ENCODE data around the gene RAPGEF1. TPM values are rescaled to one million over a fixed set of nuclear protein-coding genes. Genes with fewer than 3 reads are reported as not detected.

Gene RAPGEF1
- total and polyA plus RNA-seq, 5 donors from 2014 or later = 3.8 to 159 (median 4.6) TPM

DNA sequence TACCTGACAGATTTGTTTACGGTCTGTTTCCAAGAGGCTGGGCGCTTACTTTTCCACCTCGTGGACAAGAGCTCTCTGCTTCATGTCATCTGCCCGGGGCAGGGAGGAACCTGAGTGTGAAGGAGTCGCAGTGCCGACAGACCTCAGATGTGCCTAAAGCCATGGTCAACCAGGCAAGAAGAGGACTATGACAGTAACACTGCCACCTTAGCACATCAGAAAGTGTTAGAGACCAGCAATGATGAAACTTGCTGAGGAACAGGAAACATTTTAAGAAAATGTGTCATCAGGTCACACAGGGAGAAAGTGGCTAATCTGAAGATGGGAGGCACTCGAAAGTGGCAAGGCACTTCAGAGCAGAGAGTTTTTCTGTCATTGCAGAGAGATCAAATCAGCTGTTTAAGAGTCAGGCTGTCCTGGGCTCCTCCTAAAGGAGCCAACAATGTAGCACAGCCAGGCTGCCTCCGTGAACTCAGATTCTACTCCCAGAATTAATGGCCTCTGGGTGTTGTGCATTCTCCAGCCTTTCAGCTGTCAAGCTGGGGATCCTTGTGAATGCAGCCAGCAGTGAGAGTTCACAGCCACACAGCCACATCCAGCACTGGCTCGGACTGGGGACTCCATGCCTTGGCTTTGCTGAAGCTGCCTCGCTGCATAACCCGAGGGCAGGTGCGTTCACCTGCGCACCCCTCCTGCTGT, 94.6 kb downstream of the RAPGEF1 start:
- Mint-ChIP-seq H3K4me1 (peaks cover 13 to 33% (median 30%) of the 10 kb centered on the region in 4 donors), H3K4me3 (no peak overlapping the region), H3K9me3 (no peaks in the 10 kb centered on the region), H3K27ac (peak overlapping the region in 2 of 3 donors; percentile 79 to 83), H3K27me3 (no peaks in the 10 kb centered on the region), H3K36me3 (peaks cover 20% of the 10 kb centered on the region)
- Histone ChIP-seq H3K4me3 (ENCODE audit: low read depth, low read length) (no peak overlapping the region), H3K27ac (ENCODE audit: insufficient read depth, low read length, poor library complexity, severe bottlenecking) (no peak overlapping the region), H3K27me3 (ENCODE audit: control insufficient read depth, insufficient read depth, low read length) (no peaks in the 10 kb centered on the region), H3K4me1 (ENCODE audit: control insufficient read depth, insufficient read depth, low read length, poor library complexity, severe bottlenecking) (peaks cover 27% of the 10 kb centered on the region), H3K9me3 (ENCODE audit: control insufficient read depth in 2 of 2, low read length in 2 of 2) (no peaks in the 10 kb centered on the region), H3K36me3 (ENCODE audit: control insufficient read depth, insufficient read depth, low read length) (peaks cover 67% of the 10 kb centered on the region)
- no peak for ATAC-seq (ENCODE audit: low read depth in 2 of 2)
- no peak for DNase-seq

DNA sequence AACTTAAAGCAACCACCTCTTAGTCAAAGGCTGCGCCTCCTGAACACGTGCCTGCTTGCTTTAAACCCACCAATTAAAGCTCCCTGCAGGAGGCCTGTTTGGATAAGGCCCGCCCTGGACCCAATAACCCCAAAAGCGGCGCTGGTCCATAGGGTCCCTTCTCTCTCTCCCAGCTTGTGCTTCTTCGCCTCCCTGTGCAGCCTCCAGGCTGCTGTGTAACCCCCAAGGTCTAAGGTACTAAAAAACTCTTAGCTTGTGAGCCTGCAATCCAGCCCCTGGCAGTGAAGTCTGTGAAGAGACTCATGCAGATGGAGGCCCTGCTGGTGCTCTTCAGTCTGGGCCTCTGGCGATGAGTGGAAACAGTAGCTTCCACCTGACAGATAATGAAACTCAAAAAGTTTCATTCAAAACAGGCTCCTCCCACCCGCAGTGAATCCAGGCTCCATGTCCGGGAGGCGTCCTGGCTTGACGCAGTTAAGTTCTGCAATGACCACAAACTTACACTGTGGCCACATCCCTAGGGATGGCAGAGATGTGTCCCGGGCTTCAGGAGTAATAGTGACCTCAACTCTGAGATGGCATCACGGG, 97.3 kb downstream of the RAPGEF1 start:
- peaks cover 13 to 35% (median 28%) of the 10 kb centered on the region in 4 donors for H3K4me1 Mint-ChIP-seq
- peaks cover 27% of the 10 kb centered on the region for H3K4me1 ChIP-seq (ENCODE audit: control insufficient read depth, insufficient read depth, low read length, poor library complexity, severe bottlenecking)
- H3K9me3 Mint-ChIP-seq = no peaks in the 10 kb centered on the region
- peaks cover 27% of the 10 kb centered on the region for H3K36me3 Mint-ChIP-seq
- peak overlapping the region in 2 of 4 donors; percentile 17 to 23 for H3K4me3 Mint-ChIP-seq
- no peaks in the 10 kb centered on the region for H3K9me3 ChIP-seq (ENCODE audit: control insufficient read depth in 2 of 2, low read length in 2 of 2)
- ATAC-seq (ENCODE audit: low read depth in 2 of 2) (peak in 1 of 2 donors; percentile 52), DNase-seq (peak in 1 of 3 donors; percentile 80)
- H3K27ac Mint-ChIP-seq = peak overlapping the region; percentile 79 to 93 (median 79)
- no peaks in the 10 kb centered on the region for H3K27me3 Mint-ChIP-seq
- no peaks in the 10 kb centered on the region for H3K27me3 ChIP-seq (ENCODE audit: control insufficient read depth, insufficient read depth, low read length)
- peaks cover 72% of the 10 kb centered on the region for H3K36me3 ChIP-seq (ENCODE audit: control insufficient read depth, insufficient read depth, low read length)
- H3K27ac ChIP-seq (ENCODE audit: insufficient read depth, low read length, poor library complexity, severe bottlenecking) = no peak overlapping the region
- H3K4me3 ChIP-seq (ENCODE audit: low read depth, low read length) = no peak overlapping the region

DNA sequence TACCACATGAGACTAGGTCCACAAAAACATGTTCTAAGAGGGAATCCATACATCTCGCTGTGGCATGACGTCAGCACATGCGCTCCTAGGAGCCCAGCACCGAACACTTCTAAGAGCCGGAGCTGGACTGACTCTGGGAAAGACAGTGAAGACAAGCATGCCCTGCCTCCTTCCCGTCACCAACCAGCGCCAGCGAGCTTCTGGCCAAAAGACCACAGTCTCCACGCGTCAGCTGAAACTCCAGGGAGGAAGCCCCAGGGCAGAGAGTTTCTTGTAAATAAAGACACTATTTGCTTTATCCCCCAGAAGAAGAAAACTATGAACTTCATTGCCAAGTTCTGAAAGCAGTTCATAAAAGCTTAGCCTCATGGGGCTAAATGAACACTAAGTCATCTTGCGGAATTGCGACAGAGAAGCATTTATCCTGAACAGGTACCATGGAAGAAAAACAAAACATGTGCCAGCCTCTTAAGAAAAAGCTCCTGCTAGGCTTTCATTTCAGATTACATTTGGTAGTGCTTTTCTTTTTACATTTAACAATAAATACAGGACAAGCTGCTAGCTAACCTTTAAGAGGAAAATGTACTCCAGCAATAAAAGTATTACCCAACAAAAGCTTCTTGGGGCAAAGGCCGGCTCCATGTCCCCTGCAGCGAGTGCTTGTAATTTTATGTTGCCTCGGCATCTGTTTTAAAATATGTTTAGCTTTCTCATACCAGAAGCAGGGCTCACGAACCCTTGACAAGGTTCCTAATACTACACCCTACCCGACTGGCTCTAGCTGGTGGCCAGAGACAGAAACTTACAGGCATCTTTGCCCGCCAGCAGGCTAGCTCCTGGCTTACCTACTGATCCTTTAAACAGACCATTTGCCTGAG, 98.0 kb downstream of the RAPGEF1 start:
- Histone ChIP-seq H3K36me3 (ENCODE audit: control insufficient read depth, insufficient read depth, low read length) (peaks cover 69% of the 10 kb centered on the region), H3K9me3 (ENCODE audit: control insufficient read depth in 2 of 2, low read length in 2 of 2) (no peaks in the 10 kb centered on the region), H3K4me1 (ENCODE audit: control insufficient read depth, insufficient read depth, low read length, poor library complexity, severe bottlenecking) (peaks cover 27% of the 10 kb centered on the region), H3K27me3 (ENCODE audit: control insufficient read depth, insufficient read depth, low read length) (no peaks in the 10 kb centered on the region), H3K4me3 (ENCODE audit: low read depth, low read length) (no peak overlapping the region), H3K27ac (ENCODE audit: insufficient read depth, low read length, poor library complexity, severe bottlenecking) (no peak overlapping the region)
- ATAC-seq (ENCODE audit: low read depth in 2 of 2) (no peak), DNase-seq (no peak)
- no peaks in the 10 kb centered on the region for H3K27me3 Mint-ChIP-seq
- H3K36me3 Mint-ChIP-seq = peaks cover 31% of the 10 kb centered on the region
- H3K9me3 Mint-ChIP-seq = no peaks in the 10 kb centered on the region
- H3K4me1 Mint-ChIP-seq = peaks cover 10 to 40% (median 26%) of the 10 kb centered on the region in 4 donors
- H3K27ac Mint-ChIP-seq = peak overlapping the region; percentile 79 to 93 (median 89)
- H3K4me3 Mint-ChIP-seq = no peak overlapping the region

DNA sequence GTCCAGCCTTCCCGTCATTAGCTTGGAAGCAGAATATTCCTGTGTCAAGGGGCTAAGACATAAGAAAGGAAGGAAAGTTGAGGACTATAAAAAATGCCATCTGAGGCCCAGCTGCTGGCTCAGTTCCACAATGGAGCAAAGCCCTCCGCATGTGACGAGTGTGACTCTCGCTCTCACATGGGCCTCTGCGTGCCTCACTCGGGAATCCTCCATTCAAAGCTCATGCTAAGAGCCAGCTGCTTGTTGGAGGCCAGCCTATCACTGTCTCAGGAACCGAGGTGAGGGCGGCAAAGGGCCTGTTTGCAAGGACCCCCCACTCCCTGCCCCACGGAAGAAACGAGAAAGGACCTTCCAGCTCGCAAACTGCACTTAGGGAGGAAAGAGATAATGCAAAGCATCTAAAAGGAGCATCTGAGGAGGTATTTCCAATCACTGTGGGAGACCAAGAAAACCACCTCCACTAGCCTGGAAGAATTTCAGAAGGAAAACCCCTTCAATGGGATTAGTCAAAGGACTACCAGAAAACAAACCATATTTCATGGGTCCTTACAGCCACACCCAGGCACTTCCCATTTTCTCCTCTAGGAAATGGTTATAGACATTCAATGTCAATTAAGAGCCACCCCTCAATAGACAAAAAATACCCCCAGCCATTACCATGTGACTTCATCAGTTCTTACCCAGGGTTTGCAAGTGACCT, 99.3 kb downstream of the RAPGEF1 start:
- Mint-ChIP-seq H3K36me3 (peaks cover 32% of the 10 kb centered on the region), H3K9me3 (no peaks in the 10 kb centered on the region), H3K27ac (no peak overlapping the region), H3K4me3 (no peak overlapping the region), H3K27me3 (no peaks in the 10 kb centered on the region), H3K4me1 (peaks cover 15 to 42% (median 33%) of the 10 kb centered on the region in 4 donors)
- ATAC-seq (ENCODE audit: low read depth in 2 of 2) (no peak), DNase-seq (no peak)
- no peak overlapping the region for H3K4me3 ChIP-seq (ENCODE audit: low read depth, low read length)
- no peaks in the 10 kb centered on the region for H3K9me3 ChIP-seq (ENCODE audit: control insufficient read depth in 2 of 2, low read length in 2 of 2)
- no peak overlapping the region for H3K27ac ChIP-seq (ENCODE audit: insufficient read depth, low read length, poor library complexity, severe bottlenecking)
- peaks cover 69% of the 10 kb centered on the region for H3K36me3 ChIP-seq (ENCODE audit: control insufficient read depth, insufficient read depth, low read length)
- H3K4me1 ChIP-seq (ENCODE audit: control insufficient read depth, insufficient read depth, low read length, poor library complexity, severe bottlenecking) = peaks cover 33% of the 10 kb centered on the region
- no peaks in the 10 kb centered on the region for H3K27me3 ChIP-seq (ENCODE audit: control insufficient read depth, insufficient read depth, low read length)

DNA sequence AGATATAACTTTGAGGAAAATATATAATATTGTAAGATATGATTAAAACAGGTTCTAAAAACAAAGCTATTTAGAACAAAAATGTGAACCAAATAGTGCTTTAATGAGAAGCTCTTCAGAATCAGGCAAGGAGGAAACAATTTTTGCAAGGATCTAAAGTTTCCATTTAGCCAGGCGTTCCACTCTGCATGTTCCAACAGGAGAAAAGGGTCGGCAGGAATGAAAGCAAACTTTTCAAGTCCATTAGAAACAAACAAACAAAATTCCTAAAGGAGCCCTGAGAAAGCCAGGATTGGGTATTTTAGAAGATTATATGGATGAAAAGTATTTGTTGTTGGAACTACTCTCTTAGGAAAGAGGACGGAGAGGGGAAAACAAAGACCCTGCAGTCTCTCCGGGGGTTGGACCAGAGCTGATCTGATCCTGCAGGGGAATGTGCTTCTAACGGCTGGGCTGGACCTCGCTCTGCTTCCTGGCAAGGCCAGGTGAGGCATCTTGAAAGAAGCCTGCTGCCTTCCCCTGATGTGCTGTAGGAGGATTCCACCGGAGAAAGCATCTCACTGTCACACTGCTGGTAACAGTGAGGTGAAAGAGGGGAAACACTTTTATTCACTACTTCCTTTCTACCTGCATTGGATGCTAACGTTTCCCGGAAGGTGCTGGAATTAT, 100.0 kb downstream of the RAPGEF1 start:
- Histone ChIP-seq H3K27me3 (ENCODE audit: control insufficient read depth, insufficient read depth, low read length) (no peaks in the 10 kb centered on the region), H3K4me1 (ENCODE audit: control insufficient read depth, insufficient read depth, low read length, poor library complexity, severe bottlenecking) (peaks cover 35% of the 10 kb centered on the region), H3K4me3 (ENCODE audit: low read depth, low read length) (no peak overlapping the region), H3K36me3 (ENCODE audit: control insufficient read depth, insufficient read depth, low read length) (peaks cover 63% of the 10 kb centered on the region), H3K9me3 (ENCODE audit: control insufficient read depth in 2 of 2, low read length in 2 of 2) (no peaks in the 10 kb centered on the region), H3K27ac (ENCODE audit: insufficient read depth, low read length, poor library complexity, severe bottlenecking) (no peak overlapping the region)
- Mint-ChIP-seq H3K4me1 (peaks cover 16 to 48% (median 35%) of the 10 kb centered on the region in 4 donors), H3K4me3 (no peak overlapping the region), H3K27me3 (no peaks in the 10 kb centered on the region), H3K27ac (peak overlapping the region; percentile 35 to 56 (median 55)), H3K36me3 (peaks cover 32% of the 10 kb centered on the region), H3K9me3 (no peaks in the 10 kb centered on the region)
- ATAC-seq (ENCODE audit: low read depth in 2 of 2) (no peak), DNase-seq (no peak)

DNA sequence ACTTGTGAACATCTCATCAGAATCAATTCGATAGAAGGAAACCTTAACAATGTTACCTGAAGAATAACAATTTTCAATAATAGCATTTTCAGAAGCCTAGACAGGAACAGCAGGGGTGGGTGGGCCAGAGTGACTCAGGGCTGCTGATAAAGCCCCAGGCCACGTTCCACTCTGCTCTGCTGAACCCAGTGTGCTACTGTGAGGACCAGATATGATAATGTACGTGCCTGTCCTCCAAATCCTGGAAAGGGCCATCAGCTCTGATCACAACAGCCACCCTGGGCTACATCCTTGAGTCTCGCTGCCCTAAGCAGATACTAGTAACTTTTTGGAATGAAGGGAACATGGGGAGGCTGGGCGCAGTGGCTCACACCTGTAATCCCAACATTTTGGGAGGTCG, 103.3 kb downstream of the RAPGEF1 start:
- no peaks in the 10 kb centered on the region for H3K27me3 Mint-ChIP-seq
- no peaks in the 10 kb centered on the region for H3K9me3 Mint-ChIP-seq
- no peak for DNase-seq
- Histone ChIP-seq H3K9me3 (ENCODE audit: control insufficient read depth in 2 of 2, low read length in 2 of 2) (no peaks in the 10 kb centered on the region), H3K4me3 (ENCODE audit: low read depth, low read length) (no peak overlapping the region), H3K27me3 (ENCODE audit: control insufficient read depth, insufficient read depth, low read length) (no peaks in the 10 kb centered on the region), H3K4me1 (ENCODE audit: control insufficient read depth, insufficient read depth, low read length, poor library complexity, severe bottlenecking) (peaks cover 20% of the 10 kb centered on the region), H3K27ac (ENCODE audit: insufficient read depth, low read length, poor library complexity, severe bottlenecking) (peak overlapping the region; percentile 79), H3K36me3 (ENCODE audit: control insufficient read depth, insufficient read depth, low read length) (peaks cover 51% of the 10 kb centered on the region)
- H3K27ac Mint-ChIP-seq = peak overlapping the region; percentile 35 to 94 (median 90)
- no peak for ATAC-seq (ENCODE audit: low read depth in 2 of 2)
- no peak overlapping the region for H3K4me3 Mint-ChIP-seq
- H3K36me3 Mint-ChIP-seq = peaks cover 30% of the 10 kb centered on the region
- H3K4me1 Mint-ChIP-seq = peaks cover 11 to 36% (median 23%) of the 10 kb centered on the region in 4 donors

DNA sequence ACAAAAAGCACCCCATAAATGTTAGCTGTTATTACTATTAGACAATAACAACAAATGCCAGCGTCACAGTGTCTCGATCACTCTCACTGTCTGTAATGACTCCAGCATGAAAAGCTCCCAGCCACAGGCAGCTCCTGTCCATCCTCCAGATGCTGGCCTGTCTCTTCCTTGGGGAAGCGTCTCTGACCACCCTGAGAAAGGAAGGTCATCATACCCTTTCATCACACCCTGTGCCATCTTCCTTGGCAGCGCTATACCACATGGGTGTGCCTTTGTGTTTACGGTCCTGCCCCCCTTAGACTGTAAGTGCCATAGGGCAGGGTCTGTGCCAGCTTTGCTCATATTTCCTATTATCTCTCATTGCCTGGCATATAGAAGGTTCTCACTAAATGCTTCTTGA, 104.0 kb downstream of the RAPGEF1 start:
- no peak for ATAC-seq (ENCODE audit: low read depth in 2 of 2)
- H3K36me3 Mint-ChIP-seq = peaks cover 30% of the 10 kb centered on the region
- no peak for DNase-seq

More for the DNA sequence above, 104.0 kb downstream of the RAPGEF1 start:
- Histone ChIP-seq H3K4me3 (ENCODE audit: low read depth, low read length) (no peak overlapping the region), H3K4me1 (ENCODE audit: control insufficient read depth, insufficient read depth, low read length, poor library complexity, severe bottlenecking) (peaks cover 24% of the 10 kb centered on the region), H3K36me3 (ENCODE audit: control insufficient read depth, insufficient read depth, low read length) (peaks cover 45% of the 10 kb centered on the region), H3K9me3 (ENCODE audit: control insufficient read depth in 2 of 2, low read length in 2 of 2) (no peaks in the 10 kb centered on the region), H3K27me3 (ENCODE audit: control insufficient read depth, insufficient read depth, low read length) (no peaks in the 10 kb centered on the region), H3K27ac (ENCODE audit: insufficient read depth, low read length, poor library complexity, severe bottlenecking) (peak overlapping the region; percentile 79)
- H3K27ac Mint-ChIP-seq = peak overlapping the region; percentile 89 to 94 (median 90)
- H3K27me3 Mint-ChIP-seq = no peaks in the 10 kb centered on the region
- H3K9me3 Mint-ChIP-seq = peaks cover 0 to 1% (median 0%) of the 10 kb centered on the region in 7 donors
- H3K4me1 Mint-ChIP-seq = peaks cover 11 to 31% (median 19%) of the 10 kb centered on the region in 4 donors
- H3K4me3 Mint-ChIP-seq = no peak overlapping the region
